Nasal cavity respiratory epithelium epithelial cell of viscerocranial mucosa (primary cell): Measurements from ENCODE around the gene CENATAC. TPM values are rescaled to one million over a fixed set of nuclear protein-coding genes. Genes with fewer than 3 reads are reported as not detected.

ENCODE experiments used
- total RNA-seq: library from RNA; depleted of rRNA; stranded (reverse); fragments of >200 nt; gene quantifications from 2 replicates; pipeline ENCODE4 v1.2.3, GENCODE V29; 2014

CENATAC gene, protein sequence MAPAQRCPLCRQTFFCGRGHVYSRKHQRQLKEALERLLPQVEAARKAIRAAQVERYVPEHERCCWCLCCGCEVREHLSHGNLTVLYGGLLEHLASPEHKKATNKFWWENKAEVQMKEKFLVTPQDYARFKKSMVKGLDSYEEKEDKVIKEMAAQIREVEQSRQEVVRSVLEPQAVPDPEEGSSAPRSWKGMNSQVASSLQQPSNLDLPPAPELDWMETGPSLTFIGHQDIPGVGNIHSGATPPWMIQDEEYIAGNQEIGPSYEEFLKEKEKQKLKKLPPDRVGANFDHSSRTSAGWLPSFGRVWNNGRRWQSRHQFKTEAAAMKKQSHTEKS
- 11.7 and 14.4 TPM in 2 replicates for total RNA-seq

GRCh38 chr11:118997627-118998387 lies at the start of gene CENATAC:
CENATAC (plus strand) TSS chr11:118998138; CDS start chr11:118998198, 60 bp downstream.

DNA sequence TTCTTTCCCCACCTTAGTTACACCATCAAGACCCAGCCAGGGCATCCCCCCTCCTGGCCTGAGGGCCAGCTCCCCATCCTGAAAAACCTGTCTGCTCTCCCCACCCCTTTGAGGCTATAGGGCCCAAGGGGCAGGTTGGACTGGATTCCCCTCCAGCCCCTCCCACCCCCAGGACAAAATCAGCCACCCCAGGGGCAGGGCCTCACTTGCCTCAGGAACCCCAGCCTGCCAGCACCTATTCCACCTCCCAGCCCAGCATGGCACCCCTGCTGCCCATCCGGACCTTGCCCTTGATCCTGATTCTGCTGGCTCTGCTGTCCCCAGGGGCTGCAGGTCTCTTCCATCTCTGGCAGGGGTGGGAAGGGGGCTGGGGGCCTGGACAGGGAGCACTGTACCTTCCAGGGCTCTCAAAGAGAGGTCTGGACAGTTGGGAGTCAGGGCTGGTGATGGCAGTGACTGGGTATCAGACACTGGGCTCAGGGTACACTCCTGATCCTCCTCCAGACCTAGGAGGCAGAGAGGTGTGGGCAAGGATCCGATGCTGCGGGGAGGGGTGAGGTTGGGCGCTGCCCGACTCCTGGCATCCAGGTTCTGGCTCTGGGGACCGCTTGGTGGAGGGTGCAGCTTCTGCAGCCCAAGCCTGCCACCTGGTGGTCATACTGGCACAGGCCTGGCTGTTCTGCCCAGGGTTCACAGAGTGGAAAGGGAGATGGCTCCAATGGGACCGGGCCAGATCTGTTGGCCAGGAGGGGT lies 41.7 kb upstream of the CENATAC start, which contains the start of gene UPK2:
TSS of gene UPK2 (plus strand) at position 205 of the 753 bp plus-strand sequence. CDS start at position 258, 53 bp downstream.

GRCh38 chr11:118971646-118972045 lies 26.3 kb upstream of the CENATAC start, which contains the start of gene FOXR1:
FOXR1 (plus strand) TSS chr11:118971761; CDS start chr11:118971932, 171 bp downstream.

DNA sequence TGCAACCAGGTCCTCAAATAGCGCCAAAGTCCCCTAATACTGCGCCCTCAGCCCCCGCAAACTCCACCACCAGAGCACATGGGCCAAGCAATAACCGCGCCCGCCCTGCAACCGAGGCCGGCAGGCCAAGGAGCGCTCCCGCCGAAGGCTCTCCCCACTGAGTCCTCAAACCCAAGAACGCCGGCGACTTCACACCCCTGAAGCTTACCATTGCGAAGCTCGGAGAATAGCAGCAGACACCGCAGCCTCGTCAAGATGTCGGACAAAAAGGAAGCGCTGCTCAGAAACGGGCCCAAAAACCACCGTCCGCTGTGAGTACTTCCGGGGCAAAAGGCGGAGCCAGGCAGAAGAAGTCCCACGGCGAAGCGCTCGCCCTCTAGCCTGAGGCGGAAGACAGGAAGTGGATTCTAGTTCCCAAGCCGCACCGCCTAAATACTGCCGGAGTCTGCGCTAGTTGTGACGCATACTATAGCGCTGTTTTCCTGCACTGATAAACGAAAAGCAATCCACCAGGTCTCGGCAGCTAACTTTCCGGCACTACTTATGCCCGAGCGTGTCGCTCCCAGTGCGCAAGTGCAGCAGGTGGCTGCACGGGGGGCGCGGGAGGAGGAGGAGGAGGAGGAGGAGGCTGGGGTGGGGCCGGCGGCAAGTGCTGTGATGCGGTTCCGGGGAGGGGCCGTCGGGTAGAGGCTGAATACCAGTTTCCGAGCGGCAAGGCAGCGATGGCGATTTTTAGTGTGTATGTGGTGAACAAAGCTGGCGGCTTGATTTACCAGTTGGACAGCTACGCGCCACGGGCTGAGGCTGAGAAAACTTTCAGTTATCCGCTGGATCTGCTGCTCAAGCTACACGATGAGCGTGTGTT lies 20.4 kb downstream of the CENATAC start, which contains the start of the genes RPS25 and TRAPPC4:
TSS of gene RPS25 (minus strand) at position 270 of the 865 bp plus-strand sequence. CDS start at position 211, 59 bp downstream.
TSS of gene TRAPPC4 (plus strand) at position 693 of the 865 bp plus-strand sequence. CDS start at position 723, 30 bp downstream.

DNA sequence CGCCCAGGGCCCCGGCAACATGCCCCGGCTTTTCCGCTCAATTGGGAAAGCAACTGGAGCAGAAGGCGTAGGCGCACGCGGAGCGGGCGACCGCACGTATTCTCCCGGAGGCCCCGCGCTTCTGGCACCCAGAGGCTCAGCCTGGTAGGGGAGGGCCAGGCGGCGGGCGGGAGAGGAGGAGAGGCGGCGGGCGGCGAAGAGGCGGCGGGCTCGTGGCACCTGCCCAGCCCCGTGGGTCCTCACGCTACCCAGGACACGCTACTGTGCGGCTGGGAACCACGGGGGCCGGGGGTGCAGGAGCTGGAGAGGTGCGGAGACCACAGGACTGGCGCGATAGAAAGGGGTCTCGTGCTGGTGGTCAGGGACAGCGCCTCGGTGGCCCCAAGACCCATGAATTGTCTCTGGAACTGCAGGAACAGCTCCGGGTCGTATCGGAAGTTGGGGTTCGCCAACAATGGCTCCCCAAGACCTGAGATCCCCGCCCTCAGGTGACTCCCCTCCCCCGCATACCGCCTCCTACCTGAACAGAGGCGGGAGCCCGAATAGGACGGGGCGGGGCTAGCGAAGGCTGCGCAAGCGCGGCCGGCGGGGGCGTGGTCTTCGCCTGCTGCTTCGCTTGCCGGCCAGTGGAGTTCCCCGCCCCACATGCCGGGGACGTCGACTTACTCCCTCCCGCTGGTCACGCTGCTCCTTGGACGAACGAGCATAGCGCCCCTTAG lies 32.5 kb downstream of the CENATAC start, which contains the start of gene SLC37A4:
TSS of gene SLC37A4 (minus strand) at position 549 of the 719 bp plus-strand sequence.

GRCh38 chr11:119057000-119057769 lies 59.2 kb downstream of the CENATAC start, which contains the start of gene HYOU1:
HYOU1 (minus strand) TSS chr11:119057205; CDS start chr11:119056160, 1,045 bp downstream.

Other genes starting within 250 kb of the CENATAC start
- 123 and 169 TPM in 2 replicates for gene DDX6, start 207.0 kb upstream of the CENATAC start, total RNA-seq
- gene CXCR5, start 114.2 kb upstream of the CENATAC start, total RNA-seq: not detected in 2 replicates
- 24.9 and 101 TPM in 2 replicates for gene BCL9L, start 72.2 kb upstream of the CENATAC start, total RNA-seq
- 0.21 and 0.34 TPM in 2 replicates for gene UPK2, start 41.8 kb upstream of the CENATAC start, total RNA-seq
- gene FOXR1, start 26.4 kb upstream of the CENATAC start, total RNA-seq: not detected in 2 replicates
- 857 and 1,469 TPM in 2 replicates for gene RPS25, start 20.2 kb downstream of the CENATAC start, total RNA-seq
- gene TRAPPC4, start 20.6 kb downstream of the CENATAC start, total RNA-seq: 84.6 and 107 TPM in 2 replicates
- gene SLC37A4, start 32.7 kb downstream of the CENATAC start, total RNA-seq: 9.9 and 12.8 TPM in 2 replicates
- gene HYOU1, start 59.1 kb downstream of the CENATAC start, total RNA-seq: 227 and 417 TPM in 2 replicates
- gene VPS11, start 69.7 kb downstream of the CENATAC start, total RNA-seq: 28.0 and 31.2 TPM in 2 replicates
- 12.6 and 18.4 TPM in 2 replicates for gene HMBS, start 86.7 kb downstream of the CENATAC start, total RNA-seq
- 21.2 and 27.1 TPM in 2 replicates for gene DPAGT1, start 103.7 kb downstream of the CENATAC start, total RNA-seq
- gene C2CD2L, start 109.2 kb downstream of the CENATAC start, total RNA-seq: 2.5 and 3.1 TPM in 2 replicates
- gene HINFP, start 123.4 kb downstream of the CENATAC start, total RNA-seq: 13.0 and 21.9 TPM in 2 replicates
- under 0.01 and 0.07 TPM in 2 replicates for gene ABCG4, start 150.9 kb downstream of the CENATAC start, total RNA-seq
- gene NLRX1, start 170.6 kb downstream of the CENATAC start, total RNA-seq: 25.6 and 28.9 TPM in 2 replicates
- gene NHERF4, start 187.3 kb downstream of the CENATAC start, total RNA-seq: 0.07 TPM in 1 of 2 replicates, not detected in the other
- gene CBL, start 208.2 kb downstream of the CENATAC start, total RNA-seq: 9.9 and 14.6 TPM in 2 replicates